ENCODE results near the gene PLEKHG5. TPM values are rescaled to one million over a fixed set of nuclear protein-coding genes. Genes with fewer than 3 reads are reported as not detected.

Gene PLEKHG5
- total RNA-seq, 4 donors from 2014 or later = 6.6 to 24.6 (median 7.9) TPM

GRCh38 chr1:6490181-6491080 is 1.0 kb downstream of the PLEKHG5 start:
- ATAC-seq (ENCODE audit: low FRiP score) (peak; percentile 60), DNase-seq (ENCODE audit: low spot score) (peak; percentile 35)
- no peak for TF ChIP-seq CTCF (IDR thresholded peaks at IDR 0.05)

DNA sequence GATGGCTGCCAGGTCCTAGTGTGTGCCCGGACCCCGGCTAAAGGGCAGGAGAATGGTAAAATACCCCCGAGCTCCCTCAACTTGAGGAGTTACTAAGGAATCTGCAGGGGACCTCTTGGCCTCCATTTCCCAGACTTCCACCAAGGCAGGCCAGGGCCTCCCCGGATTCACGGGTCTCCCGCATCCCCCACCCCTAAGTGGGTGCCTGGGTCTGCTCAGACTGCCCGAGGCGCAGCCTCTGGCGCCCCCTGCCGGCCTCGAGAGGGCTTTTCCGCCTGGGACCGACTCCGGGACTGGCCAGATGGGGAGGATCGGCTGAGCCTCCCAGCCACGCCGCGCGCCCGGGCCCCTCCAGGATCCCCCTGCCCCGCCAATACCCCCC is 1.7 kb downstream of the PLEKHG5 start:
- peak; percentile 52 for ATAC-seq (ENCODE audit: low FRiP score)
- peak in 2 of 3 donors; percentile 2 to 75 for TF ChIP-seq CTCF (IDR thresholded peaks at IDR 0.05)
- DNase-seq (ENCODE audit: low spot score) = no peak

- TF ChIP-seq CTCF (IDR thresholded peaks at IDR 0.05) = no peak
- DNase-seq (ENCODE audit: low spot score) = no peak
- ATAC-seq (ENCODE audit: low FRiP score) = no peak
These were observed 2.1 kb downstream of the PLEKHG5 start for GRCh38 chr1:6489383-6489765.

DNA sequence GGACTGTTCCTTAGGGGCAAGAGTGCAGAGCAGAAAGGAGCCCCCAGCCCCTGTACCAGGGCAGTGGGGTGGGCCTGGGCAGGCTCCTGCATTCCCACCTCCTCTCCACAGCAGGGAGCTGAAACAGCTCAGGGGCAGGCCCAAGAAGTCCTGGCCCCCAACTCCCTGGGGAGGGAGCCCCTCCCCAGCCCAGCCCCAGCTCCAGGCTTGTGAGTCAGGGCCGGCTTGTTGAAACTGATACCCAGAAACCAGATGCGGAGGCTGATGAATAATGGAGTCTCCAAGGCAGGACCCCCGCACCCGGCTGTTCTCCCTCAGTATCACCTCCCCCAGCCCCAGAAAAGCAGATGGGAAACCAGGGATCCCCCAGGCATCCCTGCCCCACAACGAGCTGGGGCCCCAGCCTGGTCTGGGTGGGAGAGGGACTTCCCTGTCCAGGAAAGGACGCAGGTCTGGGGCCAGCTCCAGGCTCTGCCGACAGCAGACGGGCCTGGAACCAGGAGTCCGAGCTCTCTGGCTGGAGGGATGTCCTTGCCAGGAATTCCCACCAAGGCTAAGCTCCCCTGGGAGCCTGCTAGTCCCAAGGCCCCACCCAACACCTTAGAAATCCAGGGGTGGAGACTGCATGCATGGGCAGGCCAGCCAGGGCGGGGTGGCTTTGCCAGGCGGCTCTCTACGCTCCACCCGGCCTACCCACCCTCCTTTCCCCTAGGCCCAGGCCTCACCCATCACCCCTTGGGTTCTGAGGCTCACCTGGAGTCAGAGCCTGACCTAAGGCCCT is 2.7 kb downstream of the PLEKHG5 start:
- no peak for ATAC-seq (ENCODE audit: low FRiP score)
- TF ChIP-seq CTCF (IDR thresholded peaks at IDR 0.05) = no peak
- DNase-seq (ENCODE audit: low spot score) = no peak

DNA sequence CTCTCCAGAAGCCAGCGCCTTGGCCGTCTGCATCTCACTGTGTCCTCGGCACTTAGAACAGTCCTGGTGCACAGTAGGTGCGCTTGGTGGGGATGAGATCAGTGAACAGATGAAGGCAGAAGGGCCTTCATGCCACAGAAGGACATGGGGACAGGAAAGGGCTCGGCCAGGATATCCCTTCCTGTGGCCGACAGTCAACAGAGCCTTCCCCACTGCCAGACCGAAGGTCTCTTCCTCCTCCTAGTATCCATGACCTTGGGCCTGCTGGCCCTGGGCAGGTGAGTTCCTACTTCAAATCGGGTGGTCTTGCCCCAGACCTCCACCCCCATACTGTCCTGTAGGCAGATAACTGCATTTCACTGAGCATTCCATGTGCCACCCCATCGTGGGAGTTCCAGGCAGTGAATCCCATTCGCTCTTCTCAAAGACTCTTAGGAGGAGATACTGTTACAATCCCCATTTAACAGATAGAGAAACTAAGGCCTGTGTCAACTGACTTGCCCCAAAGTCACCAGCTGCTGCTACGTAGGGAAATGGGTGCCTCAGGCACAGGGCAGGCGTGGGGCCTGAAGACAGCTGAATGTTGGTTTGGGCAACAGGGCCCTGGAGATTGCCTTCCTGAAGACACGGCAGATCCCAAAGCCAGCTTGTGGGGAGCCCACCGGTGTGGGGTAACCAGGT is 3.5 kb downstream of the PLEKHG5 start:
- ATAC-seq (ENCODE audit: low FRiP score) = no peak
- no peak for DNase-seq (ENCODE audit: low spot score)
- no peak for TF ChIP-seq CTCF (IDR thresholded peaks at IDR 0.05)

GRCh38 chr1:6486433-6487011 is 4.9 kb downstream of the PLEKHG5 start:
- no peak for ATAC-seq (ENCODE audit: low FRiP score)
- peak in 1 of 3 donors; percentile 24 for TF ChIP-seq CTCF (IDR thresholded peaks at IDR 0.05)
- DNase-seq (ENCODE audit: low spot score) = peak; percentile 73

All from omental fat pad (tissue), 4 donors.